K562 (cell line): ENCODE results near the gene MEAF6. TPM values are rescaled to one million over a fixed set of nuclear protein-coding genes. Genes with fewer than 3 reads are reported as not detected.

Experiments
- ATAC-seq: fragments of 200-7000 bp; cut with Tn5 transposase; 3 replicates; pipeline ENCODE4 v1.9.1; 2020; ENCODE audit warnings: moderate library complexity
- BruUV-seq: library from RNA; stranded (reverse); fragments of 400-500 nt; replicated peaks from 2 replicates; lab custom pipeline; 2021; lab: Mats Ljungman, UMichigan
- CTCF ChIA-PET: fragments of 300-600 bp; formaldehyde crosslinking; extraction: SDS; loops from one replicate; lab custom pipeline; 2021; ENCODE audit warnings: low intra/inter-chr PET ratio; lab: Yijun Ruan, JAX
- POLR2A ChIA-PET: fragments of 300-600, 350-650 bp; sonication (Branson Sonifier 250); formaldehyde crosslinking; extraction: SDS; loops from one replicate; lab custom pipeline; 2021; ENCODE audit warnings: antibody characterized with exemption, inconsistent platforms; lab: Yijun Ruan, JAX
- DNase-seq, 4 experiments: peaks; one replicate each; pipeline versions ENCODE4 v3.0.0 to v3.0.0-alpha.2; 2011 to 2018; ENCODE audit warnings: low spot score in 3 of 4, mixed read lengths in 3 of 4; ENCODE audit errors: extremely low read depth in 1 of 4
- FAIRE-seq: peaks from 2 replicates; lab custom pipeline; 2011; peaks lifted over from hg19 to GRCh38; lab: Jason Lieb, UNC
- H2AFZ ChIP-seq: 2 replicates; pipeline ENCODE4 v1.6.0; 2011; ENCODE audit warnings: low read depth, low read length, control low read depth, inconsistent platforms
- H3K27ac ChIP-seq: fragments of 200-600 bp; 3 replicates; pipeline ENCODE4 v1.8.0; 2011; ENCODE audit warnings: low read depth, mild to moderate bottlenecking, control low read depth, inconsistent platforms, low read length, moderate library complexity, mixed read lengths; ENCODE audit errors: extremely low read depth
- H3K27me3 ChIP-seq, 2 experiments: fragments of 300-600 bp in 1 of 2; 2 replicates in 1 of 2; 3 replicates in 1 of 2; pipeline versions ENCODE4 v1.6.0 to v1.8.0; 2011; ENCODE audit warnings: inconsistent platforms in 2 of 2, low read length in 2 of 2, mild to moderate bottlenecking in 1 of 2, mixed read lengths in 1 of 2, moderate library complexity in 1 of 2; ENCODE audit not compliant: control insufficient read depth in 2 of 2, insufficient read depth in 2 of 2
- H3K36me3 ChIP-seq: fragments of 300-600 bp; 3 replicates; pipeline ENCODE4 v1.8.0; 2011; ENCODE audit warnings: mild to moderate bottlenecking, low read length, inconsistent platforms; ENCODE audit not compliant: control insufficient read depth, insufficient read depth
- H3K4me1 ChIP-seq, 2 experiments: fragments of 200-600 bp in 1 of 2; replicated peaks in 1 of 2; 2 replicates in 1 of 2; 3 replicates in 1 of 2; pipeline versions ENCODE4 v1.5.1 to v1.8.0; 2011; ENCODE audit warnings: inconsistent platforms in 2 of 2, low read length in 2 of 2, mild to moderate bottlenecking in 1 of 2, mixed read lengths in 1 of 2, moderate library complexity in 1 of 2; ENCODE audit not compliant: control insufficient read depth in 2 of 2, insufficient read depth in 2 of 2
- H3K4me2 ChIP-seq: 2 replicates; pipeline ENCODE4 v1.6.1; 2011; ENCODE audit warnings: low read length, control low read depth, inconsistent platforms, mixed read lengths; ENCODE audit not compliant: insufficient read depth
- H3K4me3 ChIP-seq: fragments of 200-600 bp; sonication (generic), shearing (Covaris generic); 2 replicates; pipeline ENCODE4 v1.5.1; 2016; ENCODE audit warnings: control low read depth, inconsistent platforms
- H3K79me2 ChIP-seq: fragments of 200-600 bp; 3 replicates; pipeline ENCODE4 v1.8.0; 2011; ENCODE audit warnings: low read length, inconsistent platforms; ENCODE audit not compliant: control insufficient read depth, insufficient read depth
- H3K9ac ChIP-seq, 2 experiments: 2 replicates each; pipeline versions ENCODE4 v1.6.0 to v1.6.1; 2011; ENCODE audit warnings: low read depth in 2 of 2, low read length in 2 of 2, control low read depth in 1 of 2, inconsistent platforms in 1 of 2, mild to moderate bottlenecking in 1 of 2, mixed read lengths in 1 of 2; ENCODE audit not compliant: insufficient read depth in 1 of 2
- H3K9me1 ChIP-seq: one replicate; pipeline ENCODE4 v1.6.0; 2011; ENCODE audit warnings: inconsistent platforms, mild to moderate bottlenecking, low read length, moderate library complexity; ENCODE audit not compliant: control insufficient read depth, insufficient read depth
- H3K9me3 ChIP-seq: replicated peaks from 2 replicates; pipeline ENCODE4 v1.5.1; 2011; ENCODE audit warnings: low read depth, low read length, inconsistent platforms; ENCODE audit not compliant: control insufficient read depth, insufficient read depth
- H4K20me1 ChIP-seq: replicated peaks from 2 replicates; pipeline ENCODE4 v1.6.1; 2011; ENCODE audit warnings: low read length, inconsistent platforms, mixed read lengths; ENCODE audit not compliant: control insufficient read depth, insufficient read depth
- ARHGAP35 ChIP-seq: fragments of 450-650 bp; IDR thresholded peaks from 2 replicates; pipeline ENCODE4 v1.6.1; 2018; ENCODE audit not compliant: partially characterized antibody
- COPS2 ChIP-seq: fragments of 450-650 bp; conservative IDR thresholded peaks from 2 replicates; pipeline ENCODE4 v1.6.1; 2016; ENCODE audit warnings: mild to moderate bottlenecking, moderate library complexity
- DMBX1 ChIP-seq: fragments of 250-450 bp; sonication (Bioruptor Pico); IDR thresholded peaks from 2 replicates; pipeline ENCODE4 v1.8.0; 2022; ENCODE audit warnings: inconsistent platforms, mild to moderate bottlenecking, moderate library complexity, borderline replicate concordance
- GTF2F1 ChIP-seq: IDR thresholded peaks from 2 replicates; pipeline ENCODE4 v1.6.1; 2011; ENCODE audit warnings: low read depth, low read length, improper control_type of control experiment
- HDGF ChIP-seq: fragments of 450-650 bp; IDR thresholded peaks from 2 replicates; pipeline ENCODE4 v1.6.1; 2016
- HEY1 ChIP-seq: fragments of 250-450 bp; sonication (Bioruptor Pico); IDR thresholded peaks from 2 replicates; pipeline ENCODE4 v1.5.0; 2020; ENCODE audit warnings: mild to moderate bottlenecking, moderate library complexity, borderline replicate concordance
- NONO ChIP-seq, 2 experiments: fragments of 200-400 bp in 1 of 2; fragments of 450-650 bp in 1 of 2; formaldehyde crosslinking in 1 of 2; IDR thresholded peaks; 2 replicates each; pipeline ENCODE4 v1.6.1; 2017; ENCODE audit warnings: low read depth in 2 of 2, mild to moderate bottlenecking in 2 of 2, moderate library complexity in 2 of 2, low read length in 1 of 2
- OTX1 ChIP-seq: fragments of 450-650 bp; formaldehyde crosslinking; IDR thresholded peaks from 2 replicates; pipeline ENCODE4 v1.4.0; 2022; ENCODE audit warnings: mild to moderate bottlenecking
- SPI1 ChIP-seq: IDR thresholded peaks from 2 replicates; pipeline ENCODE4 v1.6.1; 2011; ENCODE audit warnings: low read depth, low read length, control low read depth, borderline replicate concordance
- TGIF2 ChIP-seq: sonication (generic); formaldehyde crosslinking; IDR thresholded peaks from 2 replicates; pipeline ENCODE4 v1.8.1; 2022; ENCODE audit warnings: mild to moderate bottlenecking, missing genetic modification reagents, moderate library complexity
- ZNF224 ChIP-seq: sonication (generic); formaldehyde crosslinking; IDR thresholded peaks from 2 replicates; pipeline ENCODE4 v1.8.0; 2022; ENCODE audit warnings: mild to moderate bottlenecking, missing genetic modification reagents
- ZNF316 ChIP-seq: fragments of 450-650 bp; IDR thresholded peaks from 2 replicates; pipeline ENCODE4 v1.6.1; 2016
- ZNF740 ChIP-seq, 3 experiments: fragments of 200-800 bp in 1 of 3; sonication (Bioruptor generic) in 1 of 3; sonication (generic) in 1 of 3; formaldehyde crosslinking in 1 of 3; IDR thresholded peaks; 2 replicates each; pipeline versions ENCODE4 v1.6.1 to v1.8.0; 2016 to 2022; ENCODE audit warnings: mild to moderate bottlenecking in 2 of 3, missing compliant biosample characterization in 2 of 3, missing genetic modification characterization in 2 of 3, missing genetic modification reagents in 1 of 3
- ZNF75A ChIP-seq: fragments of 450-650 bp; formaldehyde crosslinking; IDR thresholded peaks from 2 replicates; pipeline ENCODE4 v1.4.0; 2020; ENCODE audit warnings: mild to moderate bottlenecking
- WGBS: fragments of 100-300 bp; shearing (Covaris generic); methylation state at CpG from one replicate; pipeline ENCODE4 v1.1.6; 2016; ENCODE audit warnings: low coverage, mixed read lengths; ENCODE audit not compliant: insufficient coverage; ENCODE audit errors: missing lambda C conversion rate; 5-methylcytosine and 5-hydroxymethylcytosine counted together
- in situ Hi-C: fragments of 300-500 bp; cut with MboI; formaldehyde crosslinking; loops from 4 replicates; pipeline ENCODE4 v1.15.0; 2018; ENCODE audit warnings: inconsistent platforms, mixed read lengths
- intact Hi-C: fragments of 100-400 bp; cut with micrococcal nuclease; formaldehyde crosslinking; loops from 2 replicates; pipeline ENCODE4 v1.14.2; 2022
- polyA plus RNA-seq, 8 experiments: library from polyadenylated mRNA; depleted of rRNA in 4 of 8; stranded (reverse) in 5 of 8; unstranded in 3 of 8; fragments of >200 nt; fragmentation: Nextera tagmentation in 2 of 8; fragmentation: Illumina TruSeq in 1 of 8; extraction: Ambion mirVana in 2 of 8; extraction: Trizol in 1 of 8; gene quantifications; 2 replicates each; pipeline versions ENCODE4 v1.2.1 to v1.2.3, GENCODE V29; 2011 to 2014; ENCODE audit warnings: inconsistent platforms in 1 of 8, missing spikeins in 1 of 8
- total RNA-seq, 7 experiments: library from RNA; depleted of rRNA in 6 of 7; stranded (reverse); fragments of >200 nt in 6 of 7; fragmentation: Illumina TruSeq in 2 of 7; extraction: Trizol in 2 of 7; gene quantifications; 2 replicates each; pipeline versions ENCODE4 v1.2.1 to v1.2.3, GENCODE V29; 2011 to 2021; ENCODE audit warnings: low replicate concordance in 1 of 7
- TF ChIP-seq, protein P1 (sequence below): fragments of 250-450 bp; sonication (Bioruptor Pico); IDR thresholded peaks from 2 replicates; pipeline ENCODE4 v1.5.0; 2021; ENCODE audit warnings: mild to moderate bottlenecking, moderate library complexity

The MEAF6 gene
- total and polyA plus RNA-seq, 9 of the 15 experiments (the other 6 are each of a cell fraction or from before 2014, with no cell fraction given), result 55.0 to 151 (median 92.3) TPM

GRCh38 chr1:37540036-37540785 lies 25.6 kb upstream of the MEAF6 start:
- DNase-seq (no peak), ATAC-seq (no peak), FAIRE-seq (no peak)
- H3K36me3 ChIP-seq, result peaks cover 80% of the 10 kb centered on the region
- TF ChIP-seq, protein P1, sequence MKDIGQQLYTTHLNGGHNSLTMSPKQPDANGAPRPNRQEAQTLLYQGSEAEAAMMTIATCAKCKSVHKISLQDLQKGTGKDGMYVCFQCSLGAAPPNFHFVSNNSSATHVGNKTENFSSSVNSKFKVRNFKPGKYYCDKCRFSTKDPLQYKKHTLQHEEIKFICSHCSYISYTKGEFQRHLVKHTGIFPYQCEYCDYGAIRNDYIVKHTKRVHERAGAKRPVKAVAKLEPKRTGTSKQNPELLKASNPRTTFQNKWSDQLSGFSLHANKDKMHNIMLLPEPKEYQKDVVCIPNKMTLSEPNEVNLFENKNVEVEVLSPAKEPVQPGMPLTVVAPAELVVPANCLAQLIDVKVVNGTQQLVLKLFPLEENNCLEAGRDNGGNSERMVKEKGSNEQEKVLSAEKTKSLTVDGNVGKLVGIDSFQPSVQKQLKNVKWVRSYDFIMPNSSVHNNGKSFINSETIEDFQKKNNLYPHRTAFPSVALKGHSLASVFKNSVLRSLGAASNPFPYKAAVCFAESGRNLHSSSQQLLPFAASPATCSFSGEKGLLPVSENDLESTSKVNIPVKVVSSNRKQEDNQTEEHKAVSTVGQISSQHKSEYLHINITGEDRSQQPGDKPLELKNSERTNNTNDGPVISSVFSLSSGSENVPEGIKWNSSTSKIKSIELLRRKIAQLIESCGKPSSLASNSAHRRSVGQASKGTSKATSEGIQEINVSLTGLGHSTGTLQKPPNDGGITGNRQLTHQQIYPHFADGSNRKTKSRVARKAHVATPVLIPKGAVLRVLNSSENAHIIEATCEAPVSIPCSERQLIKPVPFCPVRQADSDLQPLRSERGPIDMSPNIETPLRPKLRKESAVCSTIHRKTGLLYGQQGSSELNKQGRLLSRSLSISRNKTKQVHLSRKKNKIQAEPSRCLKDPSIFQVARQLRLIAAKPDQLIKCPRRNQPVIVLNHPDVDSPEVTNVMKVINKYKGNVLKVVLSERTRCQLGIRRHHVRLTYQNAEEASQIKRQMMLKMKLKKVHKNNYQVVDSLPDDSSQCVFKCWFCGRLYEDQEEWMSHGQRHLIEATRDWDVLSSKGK (CRISPR knock-in tag), result no peak
- no peak for TF ChIP-seq OTX1 (CRISPR knock-in tag)
- no peak for TF ChIP-seq HEY1 (CRISPR knock-in tag)
- TF ChIP-seq TGIF2 (CRISPR knock-in tag), result no peak
- TF ChIP-seq HDGF, result no peak
- TF ChIP-seq DMBX1 (CRISPR knock-in tag), result no peak
- no peak for TF ChIP-seq ZNF740 (CRISPR knock-in tag; IDR thresholded peaks at IDR 0.05)
- TF ChIP-seq ZNF740 (tag; IDR thresholded peaks at IDR 0.05), result no peak
- no peak for TF ChIP-seq NONO (IDR thresholded peaks at IDR 0.05; ENCODE audit: low read depth in 2 of 2, low read length in 1 of 2)
- TF ChIP-seq ZNF75A, result no peak
- no peak for TF ChIP-seq ZNF316
- no peak for TF ChIP-seq ZNF224 (CRISPR knock-in tag)
- TF ChIP-seq GTF2F1, result no peak
- no peak for TF ChIP-seq ARHGAP35
- TF ChIP-seq SPI1, result no peak
- TF ChIP-seq COPS2, result no peak
- H3K79me2 ChIP-seq, result no peaks in the 10 kb centered on the region
- in situ Hi-C loops (no loop called here), intact Hi-C loops (no loop called here)
- no peaks in the 10 kb centered on the region for H3K27me3 ChIP-seq
- ChIA-PET CTCF (no interaction called here), POLR2A (interaction anchor here (0.9 kb wide), 1 partner anchor 9 kb away, joined by 3 read pairs; no protein-coding TSS in a partner anchor)
- H3K9me3 ChIP-seq, result no peaks in the 10 kb centered on the region
- no peaks in the 10 kb centered on the region for H3K9me1 ChIP-seq
- no peaks in the 10 kb centered on the region; a peak in 1 of 5 replicates for H3K4me1 ChIP-seq
- WGBS, result 96% methylated on average over 29 of the region's 30 CpGs
- H3K4me3 ChIP-seq, result no peak overlapping the region
- H4K20me1 ChIP-seq, result no peaks in the 10 kb centered on the region
- no peak overlapping the region for H2AFZ ChIP-seq
- H3K27ac ChIP-seq, result no peak overlapping the region
- no peak overlapping the region for H3K9ac ChIP-seq
- H3K4me2 ChIP-seq, result no peak overlapping the region
- no TSS peak for BruUV-seq
